LHCN-M2 (cell line): ENCODE measurements around the gene MVB12B. TPM values are rescaled to one million over a fixed set of nuclear protein-coding genes. Genes with fewer than 3 reads are reported as not detected.

Source experiments
- DNase-seq: peaks from one replicate; pipeline ENCODE4 v3.0.0-alpha.2; 2012; ENCODE audit warnings: low read depth
- total RNA-seq: library from RNA; depleted of rRNA; stranded (reverse); fragments of >200 nt; gene quantifications from 2 replicates; pipeline ENCODE4 v1.2.3, GENCODE V29; 2014

MVB12B gene
- total RNA-seq, 1 experiment from 2014 or later = 4.8 TPM

DNA sequence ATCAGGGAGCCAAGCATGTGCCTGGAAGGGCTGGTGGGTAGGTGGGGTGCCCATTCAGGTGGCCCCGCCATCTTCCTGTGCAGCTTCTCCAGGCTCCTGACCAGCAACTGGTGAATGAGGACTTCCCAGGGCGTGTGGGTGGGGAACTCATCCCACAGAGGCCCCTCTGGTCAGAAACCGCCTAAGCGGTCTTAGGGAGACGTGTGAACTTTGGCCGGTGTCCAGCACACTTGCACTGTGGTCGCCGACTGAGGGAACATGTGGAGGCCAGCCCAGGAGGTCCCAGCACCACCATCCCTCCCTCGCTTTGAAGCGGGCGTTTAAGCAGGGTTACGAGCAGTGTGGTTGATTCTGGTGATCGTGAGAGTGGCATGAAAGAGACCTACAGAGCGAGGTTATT, 77.8 kb downstream of the MVB12B start:
- no peak for DNase-seq

DNA sequence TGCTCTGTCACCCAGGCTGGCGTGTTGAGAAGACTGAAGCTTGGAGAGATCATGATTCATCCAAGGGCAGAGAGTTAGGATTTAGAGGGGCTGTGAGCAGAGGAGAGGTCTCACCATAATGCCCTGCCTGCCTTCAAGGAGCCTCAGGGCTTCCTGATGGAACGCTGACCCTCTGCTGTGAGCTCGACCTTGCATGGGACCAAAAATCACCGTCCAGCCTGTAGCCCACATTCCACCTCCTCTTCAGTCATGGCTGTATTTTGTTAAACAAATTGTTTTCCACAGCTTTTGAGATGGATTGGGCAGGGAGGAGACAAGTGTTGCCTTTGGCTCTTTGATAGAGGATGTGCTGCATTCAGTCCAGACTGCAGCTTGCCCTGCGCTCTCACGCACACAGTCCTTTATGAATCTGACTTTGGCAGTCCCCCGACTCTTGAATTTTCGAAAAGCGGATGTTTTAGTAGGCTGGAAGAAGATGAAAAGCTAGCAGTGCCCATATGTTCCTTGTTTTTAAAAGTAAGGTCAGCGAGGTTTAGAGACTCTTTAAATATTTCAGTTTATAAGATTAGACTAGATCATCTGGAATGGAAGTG, 79.5 kb downstream of the MVB12B start:
- DNase-seq = no peak

DNA sequence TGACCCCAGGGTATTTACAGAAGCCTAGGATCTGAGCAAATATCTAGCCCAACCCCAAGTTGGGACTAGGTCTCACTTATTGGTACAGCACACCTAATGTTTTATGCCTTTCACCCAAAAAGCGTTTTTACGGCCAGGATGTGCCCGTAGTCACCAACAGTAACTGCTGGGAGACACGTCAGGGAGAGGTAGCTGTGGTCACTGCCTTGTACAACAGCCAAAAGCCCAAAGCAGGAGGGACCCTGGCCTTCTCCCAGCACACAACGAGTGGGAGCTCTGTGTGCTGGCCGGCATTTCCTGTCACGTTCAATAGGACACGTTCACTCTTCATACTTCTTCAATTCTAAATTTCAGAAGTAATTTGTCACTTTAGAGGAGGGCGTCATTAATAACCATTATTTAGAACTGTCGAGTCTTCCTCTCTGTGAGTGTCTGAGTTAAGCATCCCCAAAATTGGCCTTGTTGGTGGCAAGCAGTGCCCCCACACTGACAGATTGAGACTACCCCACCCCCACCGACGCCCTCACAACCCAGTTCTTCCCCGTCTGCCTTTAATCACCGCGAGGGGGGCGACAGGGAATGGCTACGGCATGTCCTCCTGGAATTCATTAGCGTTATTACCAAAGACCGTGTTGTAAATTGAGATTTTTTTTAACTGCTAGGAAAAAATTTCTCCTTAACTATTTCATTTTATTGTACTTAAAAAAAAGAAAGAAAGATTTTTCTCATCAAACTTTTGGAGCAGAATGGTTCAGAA, 80.7 kb downstream of the MVB12B start:
- no peak for DNase-seq

DNA sequence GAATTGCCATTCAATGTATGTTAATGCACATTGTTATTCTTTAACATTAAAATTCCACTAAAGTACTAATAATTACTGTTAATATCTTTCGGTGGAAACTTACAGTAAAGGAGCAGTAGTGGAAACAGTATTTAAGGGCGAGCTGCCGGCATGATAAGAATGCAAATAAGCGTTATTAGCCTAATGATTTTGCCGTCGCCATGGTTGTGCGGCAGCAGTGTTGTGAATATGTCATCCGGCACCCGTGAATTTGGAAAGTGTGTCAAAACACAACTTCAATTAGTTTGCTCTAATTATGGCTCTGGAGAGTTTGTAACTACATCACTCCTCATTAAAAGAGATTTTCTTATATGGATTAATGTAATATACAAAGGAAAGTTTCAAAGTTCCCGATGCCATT, 81.4 kb downstream of the MVB12B start:
- DNase-seq = no peak

DNA sequence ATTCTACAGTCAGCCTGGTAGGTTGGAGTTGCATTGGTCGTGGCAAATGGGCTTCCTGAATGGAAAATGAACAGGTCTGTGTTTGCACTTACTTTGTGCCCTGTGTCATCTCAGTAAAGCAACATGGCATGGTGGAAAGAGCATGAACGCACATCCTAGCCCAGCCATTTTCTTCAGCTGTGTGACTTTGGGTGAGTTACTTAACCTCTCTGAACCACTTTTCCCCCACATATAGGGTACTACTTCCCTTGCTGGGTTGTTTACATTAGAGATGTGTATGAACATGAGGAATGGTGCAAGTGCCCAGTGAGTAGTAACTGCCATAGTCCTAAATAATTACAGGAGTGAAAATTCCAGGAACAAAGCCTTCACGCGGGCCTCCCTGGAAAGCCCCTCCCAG, 83.6 kb downstream of the MVB12B start:
- no peak for DNase-seq

DNA sequence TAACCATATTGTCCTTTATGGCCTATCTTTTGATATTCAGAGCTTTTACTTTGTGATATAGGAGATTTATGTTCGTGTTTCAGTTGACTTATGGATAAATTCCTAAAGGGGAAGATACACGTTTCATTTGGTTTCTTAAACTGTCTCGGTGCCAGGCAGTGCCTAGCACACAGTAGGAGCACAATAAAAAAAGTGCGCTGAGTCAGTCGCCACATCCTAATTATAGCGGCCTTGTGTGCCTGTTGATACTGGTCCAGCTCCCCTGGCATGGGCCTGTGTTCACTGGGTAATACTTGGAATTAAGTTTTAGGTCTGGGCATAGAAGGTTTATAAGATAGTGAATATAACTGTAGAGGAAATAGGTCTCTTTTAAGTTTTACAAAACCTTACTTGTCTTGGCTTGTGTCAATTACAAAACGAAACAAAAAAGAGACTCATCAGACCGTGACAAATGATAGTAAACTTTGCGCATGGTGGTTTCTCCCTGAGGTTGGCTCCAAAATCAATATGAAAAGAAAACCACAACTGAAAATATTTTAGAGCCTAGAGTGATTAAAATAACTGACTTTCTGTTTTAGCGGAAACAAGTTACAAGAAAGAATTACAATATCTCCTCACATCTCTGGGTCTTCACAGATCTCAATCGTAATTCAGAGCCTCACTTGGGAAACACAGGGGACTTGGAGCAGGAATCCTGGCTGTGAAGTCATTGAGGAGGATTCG, 84.8 kb downstream of the MVB12B start:
- DNase-seq = no peak

DNA sequence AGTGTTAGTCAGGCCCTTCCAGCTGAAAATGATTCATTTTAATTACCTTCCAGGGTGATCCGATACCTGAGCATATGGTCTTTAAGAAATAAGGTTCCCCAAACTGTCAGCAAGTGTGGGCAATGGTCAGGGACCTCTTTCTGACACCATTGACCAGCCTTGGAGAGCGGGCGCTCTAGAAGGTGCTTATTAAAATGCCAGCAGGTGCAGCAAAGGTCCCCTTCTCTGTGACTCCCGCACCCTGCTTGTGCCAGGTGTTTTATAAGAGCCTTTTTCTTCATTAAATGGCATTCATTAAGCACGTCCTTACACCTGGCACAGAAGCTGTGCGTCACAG, 85.3 kb downstream of the MVB12B start:
- DNase-seq = no peak

DNA sequence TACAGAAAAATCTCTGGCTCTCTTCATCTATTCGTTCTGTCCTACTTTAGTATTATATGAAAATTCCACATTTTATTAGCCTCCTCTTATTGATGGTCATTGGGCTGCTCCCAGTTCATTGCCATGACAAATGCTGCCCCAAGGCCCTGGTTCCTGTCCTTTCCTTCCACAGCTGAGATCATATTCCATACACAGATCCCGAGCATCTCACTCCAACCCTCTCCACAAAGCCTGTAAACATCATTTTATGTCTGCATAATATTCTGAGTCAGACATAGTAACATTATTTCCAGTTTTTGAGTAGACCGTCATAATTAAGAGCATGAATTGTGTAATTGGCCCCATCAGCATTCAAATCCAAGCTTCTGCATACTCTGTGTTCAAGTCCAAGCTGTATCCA, 86.3 kb downstream of the MVB12B start:
- DNase-seq = no peak

DNA sequence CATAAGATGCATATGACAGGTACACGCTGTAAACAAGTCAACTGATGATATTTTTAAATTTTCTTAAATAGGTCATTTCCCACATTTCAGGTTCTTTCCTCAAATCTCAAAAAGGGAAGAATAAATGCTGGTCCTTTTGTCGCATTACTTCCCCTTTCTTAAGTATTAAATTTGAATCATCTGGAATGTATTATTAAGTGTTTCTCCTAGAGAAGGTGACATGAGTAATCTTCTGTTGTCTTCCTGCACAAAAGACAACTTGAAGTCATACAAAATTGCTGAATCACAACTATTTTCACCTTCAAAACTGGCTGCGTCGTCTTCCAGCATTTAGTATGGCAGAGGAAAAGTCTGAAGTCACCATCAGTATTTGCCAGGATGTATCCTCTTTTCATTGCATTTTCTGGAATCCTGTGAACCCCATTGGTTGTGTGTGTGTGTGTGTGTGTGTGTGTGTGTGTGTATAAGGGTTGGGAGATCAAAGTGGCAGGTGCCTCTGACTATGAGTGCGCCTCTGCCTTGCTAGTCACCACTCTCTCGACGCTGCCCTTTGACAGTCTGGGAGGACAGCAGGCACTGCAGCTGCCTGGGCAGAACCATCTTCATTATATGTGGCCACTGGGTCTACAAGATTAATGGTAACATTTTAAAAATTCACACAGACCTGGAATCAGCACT, 86.9 kb downstream of the MVB12B start:
- DNase-seq = no peak

DNA sequence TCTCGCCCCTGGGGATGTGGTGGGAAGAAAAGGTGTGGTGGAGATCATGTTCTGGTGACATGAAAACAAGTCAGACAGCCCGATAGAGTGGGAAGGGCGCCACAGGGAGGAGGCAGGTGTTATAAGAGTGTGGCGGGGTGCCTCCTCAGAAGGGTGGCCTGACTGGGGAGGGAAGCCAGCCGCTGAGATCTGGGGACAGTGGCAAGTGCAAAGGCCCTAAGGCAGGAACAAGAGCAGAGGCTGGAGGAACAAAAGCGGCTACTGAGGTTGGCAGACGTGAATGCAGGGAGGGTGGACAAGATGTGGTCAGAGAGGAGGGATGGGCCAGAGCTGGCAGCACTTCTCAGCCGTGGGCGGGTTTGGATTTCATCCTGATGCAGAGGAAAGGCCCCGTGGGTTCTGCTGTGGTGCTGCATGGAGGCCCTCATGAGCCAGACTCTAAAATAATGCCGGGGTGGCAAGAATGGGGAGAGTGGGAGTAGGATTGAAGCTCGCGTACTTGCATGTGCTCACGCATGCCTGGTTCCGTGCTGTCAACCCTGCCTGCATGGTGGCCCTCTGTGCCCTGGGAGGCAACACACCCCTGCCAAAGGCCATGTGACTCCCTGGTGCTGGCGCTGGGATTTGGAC, 89.2 kb downstream of the MVB12B start:
- no peak for DNase-seq

DNA sequence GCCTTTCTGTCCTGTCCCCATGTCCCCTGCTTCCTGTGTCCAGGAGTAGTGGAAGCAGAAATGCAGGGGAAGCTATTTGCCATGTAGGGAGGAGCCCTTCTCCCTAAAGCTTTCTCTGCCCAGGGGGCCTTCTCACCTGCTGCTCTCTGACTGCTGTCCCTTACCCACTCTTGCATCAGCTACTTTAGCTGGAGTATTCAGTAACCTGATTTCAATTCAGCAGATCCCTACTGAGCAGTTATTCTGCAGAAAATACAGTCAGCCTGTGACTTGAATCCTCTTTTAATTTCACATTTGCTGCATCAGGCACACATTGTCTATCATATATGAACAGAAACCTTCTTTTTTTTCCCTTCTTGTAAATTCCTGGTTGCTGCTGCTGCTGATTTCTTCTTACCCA, 90.4 kb downstream of the MVB12B start:
- no peak for DNase-seq

DNA sequence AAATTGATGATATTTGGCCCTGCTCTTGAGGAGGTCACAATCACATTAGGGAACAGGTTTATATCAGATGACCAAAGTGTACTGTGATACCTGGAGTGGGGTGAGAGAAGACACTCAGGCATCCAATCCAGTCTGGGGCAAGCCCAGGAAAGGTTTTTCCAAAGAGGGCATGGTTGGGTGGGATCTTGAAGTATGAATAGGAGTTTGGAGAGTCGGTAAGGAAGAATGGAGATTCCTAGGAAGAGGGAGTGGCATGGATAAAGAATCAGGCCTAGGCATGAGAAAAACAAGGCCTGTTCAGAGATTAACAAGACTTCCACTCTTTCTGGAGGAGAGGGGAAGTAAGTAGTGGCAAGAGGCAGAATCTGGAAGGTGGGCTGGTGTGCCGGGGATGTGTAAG, 91.1 kb downstream of the MVB12B start:
- DNase-seq = no peak

DNA sequence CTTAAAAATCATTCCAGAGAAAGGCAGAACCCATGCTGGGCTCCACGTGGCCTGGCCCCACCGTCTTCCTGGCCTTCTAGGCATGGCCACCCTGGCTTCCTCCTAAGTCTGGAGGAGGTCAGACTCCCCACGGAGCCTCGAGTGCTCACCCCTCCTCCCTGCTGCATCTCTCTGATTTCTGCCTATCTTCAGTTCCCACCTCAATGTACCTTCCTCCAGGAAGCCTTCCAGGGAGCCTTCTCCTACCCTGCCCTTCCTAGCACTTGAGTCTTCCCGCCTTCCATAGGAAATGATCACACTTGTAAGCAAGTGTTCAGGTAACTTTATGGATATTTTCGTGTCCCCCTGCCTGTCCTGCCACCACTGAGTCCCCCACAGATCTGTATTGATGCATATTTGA, 92.0 kb downstream of the MVB12B start:
- DNase-seq = no peak

DNA sequence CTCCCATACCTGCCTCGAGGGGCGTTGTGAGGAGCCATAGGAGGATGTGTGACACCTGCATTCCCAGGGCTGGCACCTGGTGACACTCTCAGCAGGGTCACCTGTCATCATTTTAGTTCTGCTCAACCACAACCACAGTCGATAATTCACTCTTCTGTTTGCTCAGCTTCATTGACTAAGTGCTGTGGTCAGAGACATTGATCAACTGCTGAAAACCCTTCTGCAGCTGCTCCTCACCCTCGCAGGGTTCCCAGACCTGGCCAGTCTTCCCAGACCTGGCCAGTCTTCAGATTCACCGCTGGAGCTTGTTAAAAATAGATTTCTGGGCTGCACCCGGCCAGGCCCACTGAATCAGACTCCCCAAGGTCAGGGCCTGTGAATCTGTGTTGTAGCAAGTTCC, 92.8 kb downstream of the MVB12B start:
- peak; percentile 82 for DNase-seq

DNA sequence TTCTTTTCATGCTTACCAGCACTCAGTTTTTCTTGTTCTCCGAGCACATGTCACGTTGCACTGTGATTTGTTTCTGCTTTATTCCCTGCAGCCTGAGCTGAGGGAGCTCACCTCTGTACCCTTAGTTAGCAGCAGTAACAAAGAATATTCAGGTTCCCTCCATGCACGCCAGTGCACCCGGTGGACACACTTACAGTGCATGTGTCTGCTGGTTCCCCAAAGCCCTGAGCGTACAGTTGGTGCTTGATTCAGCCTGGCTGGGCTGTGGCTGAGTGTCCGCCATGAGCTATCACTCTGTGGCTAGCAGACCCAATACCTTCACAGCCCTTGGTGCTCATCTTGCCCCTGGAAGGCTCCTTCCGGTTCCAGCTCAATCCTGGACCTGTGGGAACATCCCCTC, 93.5 kb downstream of the MVB12B start:
- no peak for DNase-seq

DNA sequence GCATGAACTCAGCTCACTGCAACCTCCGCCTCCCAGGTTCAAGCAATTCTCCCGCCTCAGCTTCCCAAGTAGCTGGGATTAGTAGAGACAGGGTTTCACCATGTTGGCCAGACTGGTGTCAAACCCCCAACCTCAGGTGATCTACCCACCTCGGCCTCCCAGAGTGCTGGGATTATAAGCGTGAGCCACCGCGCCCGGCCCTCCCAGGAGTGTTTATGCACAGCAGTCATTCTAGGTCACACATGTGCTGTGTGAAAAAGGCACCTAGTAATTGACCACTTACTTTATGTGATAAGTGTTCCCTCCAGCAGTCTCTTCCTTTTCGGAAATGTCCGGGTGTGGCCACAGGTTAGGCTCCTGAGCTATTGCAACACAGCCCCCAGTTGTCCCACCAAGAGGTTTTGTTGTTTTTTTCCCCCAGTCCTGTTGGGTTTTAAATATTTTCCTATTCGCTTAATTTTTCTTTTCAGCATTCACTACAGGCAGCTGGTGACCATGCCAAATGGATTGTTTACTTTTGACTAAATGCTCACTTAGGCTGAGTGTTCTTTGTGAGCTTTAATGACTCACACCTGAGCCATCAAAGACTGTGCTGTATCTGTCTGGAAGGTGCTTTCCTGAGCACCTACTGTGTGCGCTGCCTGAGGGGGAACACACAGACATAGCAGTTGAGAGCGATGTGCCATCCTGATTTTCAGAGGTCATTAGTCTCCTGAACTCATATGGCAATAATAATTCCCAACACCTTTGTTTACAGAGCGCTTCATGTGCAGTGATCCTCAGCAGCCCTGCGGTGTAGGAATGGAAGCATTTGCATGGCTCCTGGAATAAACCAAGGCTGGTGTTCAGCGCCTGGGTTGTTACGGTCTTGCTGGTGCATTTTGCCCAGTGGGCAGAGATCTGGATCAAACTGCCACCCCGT, 94.3 kb downstream of the MVB12B start:
- DNase-seq = peak; percentile 59

DNA sequence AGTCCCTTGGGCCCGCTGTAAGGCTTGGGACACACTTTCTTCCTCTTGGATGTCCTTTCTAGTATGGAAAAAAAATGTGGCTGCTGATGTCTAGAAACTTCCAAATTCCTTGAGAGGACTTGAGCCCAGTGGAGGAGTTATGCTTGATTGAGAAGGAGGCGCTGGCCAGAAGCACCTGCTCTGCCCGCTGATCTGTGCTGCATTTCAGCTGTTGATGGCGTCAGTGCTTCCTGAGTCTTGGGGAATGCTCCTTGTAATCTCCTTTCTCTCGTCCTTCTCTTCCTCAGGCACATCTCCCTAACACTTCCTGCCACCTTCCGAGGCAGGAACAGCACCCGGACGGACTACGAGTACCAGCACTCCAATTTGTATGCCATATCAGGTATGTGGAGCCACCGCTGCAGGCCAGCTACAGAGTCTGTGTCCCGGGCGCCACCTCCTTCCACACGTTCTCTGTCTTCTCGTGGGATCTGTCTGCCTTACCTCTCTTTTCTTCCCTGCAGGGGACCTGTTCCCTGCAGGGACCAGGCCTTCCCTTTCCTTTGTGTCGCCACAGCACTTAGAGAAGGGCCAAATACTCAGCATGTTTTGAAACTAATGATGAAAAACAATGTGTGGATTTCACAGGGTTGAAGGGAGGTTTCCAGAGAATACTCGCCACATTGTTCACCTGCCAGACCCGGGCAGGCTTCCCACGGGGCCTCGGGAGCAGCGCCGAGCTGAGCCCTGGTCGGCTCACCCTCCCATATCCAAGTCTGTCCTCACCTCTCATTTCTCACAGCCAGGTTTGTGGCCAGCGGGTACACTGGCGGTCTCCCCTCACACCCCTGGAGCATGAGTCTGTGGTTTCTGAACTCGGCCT, 95.2 kb downstream of the MVB12B start:
- no peak for DNase-seq

DNA sequence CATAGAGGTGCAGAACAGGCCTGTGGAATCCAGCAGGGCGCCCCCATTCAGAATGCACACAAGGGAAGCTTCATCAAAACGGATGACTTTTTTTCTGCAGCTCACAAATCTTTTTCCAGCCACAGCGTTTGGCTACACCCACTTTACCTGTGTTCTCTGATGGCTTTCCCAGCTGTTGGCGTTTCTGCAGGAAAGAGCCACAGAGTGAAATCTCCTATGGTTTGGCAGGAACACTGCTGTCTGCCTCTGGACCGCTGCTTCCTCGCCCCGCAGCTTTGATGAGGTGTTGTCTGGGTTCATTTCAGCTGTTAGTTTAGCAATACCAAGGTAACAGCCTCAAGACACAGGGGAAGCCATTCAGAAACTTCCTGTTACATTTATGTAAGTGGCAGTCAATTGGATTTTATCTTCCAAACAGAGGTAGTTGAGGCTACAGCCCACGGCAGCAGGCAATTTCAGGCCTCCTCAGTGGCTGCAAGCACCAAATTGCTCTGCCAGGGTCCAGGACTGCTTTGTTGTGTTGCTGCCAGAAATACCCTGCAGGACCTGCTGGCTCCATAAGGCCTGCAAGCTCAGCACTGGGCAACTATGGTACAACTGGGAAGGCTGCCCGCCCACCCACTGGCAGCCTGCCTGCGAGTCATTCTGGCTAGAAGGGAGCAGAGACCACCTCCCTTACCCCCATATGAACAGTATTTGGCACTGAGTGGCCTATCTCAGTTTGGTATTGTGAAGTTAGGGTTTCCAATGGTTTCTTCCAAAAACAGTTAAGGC, 96.7 kb downstream of the MVB12B start:
- no peak for DNase-seq

DNA sequence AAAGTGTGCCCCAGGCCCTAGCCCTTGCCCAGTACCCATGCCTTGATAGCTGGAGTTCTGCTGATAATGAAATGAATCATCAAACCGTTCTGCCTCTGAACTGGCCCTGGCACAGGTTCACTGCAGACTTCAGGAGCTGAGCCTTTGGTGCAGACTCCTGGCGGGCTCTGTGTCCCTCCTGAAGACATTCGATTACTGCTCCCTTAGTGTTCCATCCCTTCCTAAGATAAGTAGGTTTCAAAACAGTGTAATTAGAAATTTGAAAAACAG, 97.2 kb downstream of the MVB12B start:
- DNase-seq = no peak
